Esophagus squamous epithelium (tissue), 5 donors: ENCODE measurements around the gene TCEA2. TPM values are rescaled to one million over a fixed set of nuclear protein-coding genes. Genes with fewer than 3 reads are reported as not detected.
A peak's percentile ranks its signal among the peaks of the same experiment; 100 is the strongest.

ENCODE experiments used
- DNase-seq: peaks from one replicate; lab custom pipeline; 2025; lab: John Stamatoyannopoulos, UW
- H3K27ac ChIP-seq, 4 donors: fragments of 200-600 bp; sonication (generic); one replicate each; pipeline ENCODE4 v1.5.1; 2016 to 2019; ENCODE audit warnings: mild to moderate bottlenecking in 1 of 4
- H3K27me3 ChIP-seq, 4 donors: fragments of 200-600 bp; sonication (generic); 1 replicate in 3 of 4; 2 replicates in 1 of 4; pipeline versions ENCODE4 v1.5.1 to v1.6.0; 2017 to 2021; ENCODE audit warnings: antibody characterized with exemption in 1 of 4
- H3K36me3 ChIP-seq, 3 donors: fragments of 200-600 bp; sonication (generic); one replicate each; pipeline ENCODE4 v1.5.1; 2016 to 2019
- H3K4me1 ChIP-seq, 3 donors: fragments of 200-600 bp; sonication (generic); one replicate each; pipeline ENCODE4 v1.5.1; 2017 to 2019
- H3K4me3 ChIP-seq, 4 donors: fragments of 200-600 bp; sonication (generic); 1 replicate in 3 of 4; 2 replicates in 1 of 4; pipeline ENCODE4 v1.5.1; 2016 to 2019; ENCODE audit warnings: mild to moderate bottlenecking in 2 of 4, moderate library complexity in 1 of 4
- H3K9me3 ChIP-seq, 3 donors: fragments of 200-600 bp; sonication (generic); one replicate each; pipeline ENCODE4 v1.5.1; 2016 to 2019
- CTCF ChIP-seq, 6 experiments: fragments of 450-650 bp in 4 of 6; fragments of 200-600 bp in 2 of 6; sonication (generic) in 2 of 6; IDR thresholded peaks; one replicate each; pipeline ENCODE4 v1.5.1; 2016 to 2019; ENCODE audit warnings: antibody characterized with exemption in 6 of 6, mild to moderate bottlenecking in 4 of 6, moderate library complexity in 4 of 6
- POLR2A ChIP-seq, 4 donors: fragments of 450-650 bp; IDR thresholded peaks; one replicate each; pipeline ENCODE4 v1.6.1; 2017; ENCODE audit warnings: antibody characterized with exemption in 4 of 4, mild to moderate bottlenecking in 4 of 4, moderate library complexity in 3 of 4
- WGBS, 2 donors: methylation state at CpG; one replicate each; pipeline ENCODE4 v1.1.5; 2018; 5-methylcytosine and 5-hydroxymethylcytosine counted together
- intact Hi-C: fragments of 100-400 bp; cut with DNase I; formaldehyde crosslinking; loops from one replicate; pipeline ENCODE4 v1.15.0; 2022
- total RNA-seq, 4 donors: library from RNA; depleted of rRNA; stranded (reverse); fragments of >200 nt; gene quantifications; one replicate each; pipeline ENCODE4 v1.1.0, GENCODE V29; 2016
- donor health status: DM: yes; HTN: yes; CAD: no.

Gene TCEA2
- total RNA-seq, 4 donors from 2014 or later: 1.8 to 25.2 (median 8.9) TPM

- Histone ChIP-seq H3K4me1 (peaks cover 28 to 66% (median 31%) of the 10 kb centered on the region in 3 donors), H3K27ac (no peak overlapping the region), H3K27me3 (peaks cover 0 to 59% (median 9%) of the 10 kb centered on the region in 4 donors), H3K36me3 (no peaks in the 10 kb centered on the region), H3K4me3 (peak overlapping the region in 3 of 4 donors; percentile 31 to 83 (median 62)), H3K9me3 (no peaks in the 10 kb centered on the region)
- intact Hi-C loops: no loop called here
- no peak for DNase-seq
- TF ChIP-seq CTCF (IDR thresholded peaks at IDR 0.05): no peak
- TF ChIP-seq POLR2A (IDR thresholded peaks at IDR 0.05): no peak
- 29% methylated on average over 3 of the region's 13 CpGs; no CpG with 5 or more reads in 1 of the 2 donors for WGBS, 2 donors
Observed at GRCh38 chr20:64082820-64083377, 19.9 kb downstream of the TCEA2 start.

DNA sequence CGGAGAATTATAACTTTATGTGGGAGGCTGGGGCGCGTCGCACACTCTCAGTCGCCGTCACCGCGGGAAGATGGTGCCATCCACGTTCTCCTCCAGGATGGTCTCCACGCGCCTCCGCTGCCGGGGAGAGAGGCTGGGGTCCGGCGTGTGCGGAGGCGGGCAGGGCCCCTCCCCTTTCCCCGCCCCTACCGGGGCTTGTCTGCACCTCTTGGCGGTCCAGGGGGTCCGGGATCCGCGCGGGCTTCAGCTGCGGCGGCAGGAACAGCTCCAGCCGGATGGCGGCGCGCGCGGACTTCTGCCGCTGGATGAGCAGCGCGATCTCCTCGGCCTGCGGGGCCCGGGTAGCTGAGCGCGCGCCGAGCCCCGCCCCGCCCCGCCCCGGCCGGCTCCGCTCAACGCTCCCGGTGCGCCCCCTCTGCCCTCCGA is 20.4 kb downstream of the TCEA2 start:
- DNase-seq: no peak
- Histone ChIP-seq H3K27ac (no peak overlapping the region), H3K9me3 (no peaks in the 10 kb centered on the region), H3K4me1 (peaks cover 24 to 61% (median 27%) of the 10 kb centered on the region in 3 donors), H3K27me3 (peaks cover 0 to 63% (median 9%) of the 10 kb centered on the region in 4 donors), H3K36me3 (no peaks in the 10 kb centered on the region), H3K4me3 (peak overlapping the region; percentile 31 to 83 (median 50))
- intact Hi-C loops: no loop called here
- WGBS, 2 donors: 0% methylated on average over 12 of the region's 52 CpGs; no CpG with 5 or more reads in 1 of the 2 donors
- TF ChIP-seq POLR2A (IDR thresholded peaks at IDR 0.05) (no peak), CTCF (IDR thresholded peaks at IDR 0.05) (peak in 5 of 6 experiments; percentile 46 to 64 (median 59))

DNA sequence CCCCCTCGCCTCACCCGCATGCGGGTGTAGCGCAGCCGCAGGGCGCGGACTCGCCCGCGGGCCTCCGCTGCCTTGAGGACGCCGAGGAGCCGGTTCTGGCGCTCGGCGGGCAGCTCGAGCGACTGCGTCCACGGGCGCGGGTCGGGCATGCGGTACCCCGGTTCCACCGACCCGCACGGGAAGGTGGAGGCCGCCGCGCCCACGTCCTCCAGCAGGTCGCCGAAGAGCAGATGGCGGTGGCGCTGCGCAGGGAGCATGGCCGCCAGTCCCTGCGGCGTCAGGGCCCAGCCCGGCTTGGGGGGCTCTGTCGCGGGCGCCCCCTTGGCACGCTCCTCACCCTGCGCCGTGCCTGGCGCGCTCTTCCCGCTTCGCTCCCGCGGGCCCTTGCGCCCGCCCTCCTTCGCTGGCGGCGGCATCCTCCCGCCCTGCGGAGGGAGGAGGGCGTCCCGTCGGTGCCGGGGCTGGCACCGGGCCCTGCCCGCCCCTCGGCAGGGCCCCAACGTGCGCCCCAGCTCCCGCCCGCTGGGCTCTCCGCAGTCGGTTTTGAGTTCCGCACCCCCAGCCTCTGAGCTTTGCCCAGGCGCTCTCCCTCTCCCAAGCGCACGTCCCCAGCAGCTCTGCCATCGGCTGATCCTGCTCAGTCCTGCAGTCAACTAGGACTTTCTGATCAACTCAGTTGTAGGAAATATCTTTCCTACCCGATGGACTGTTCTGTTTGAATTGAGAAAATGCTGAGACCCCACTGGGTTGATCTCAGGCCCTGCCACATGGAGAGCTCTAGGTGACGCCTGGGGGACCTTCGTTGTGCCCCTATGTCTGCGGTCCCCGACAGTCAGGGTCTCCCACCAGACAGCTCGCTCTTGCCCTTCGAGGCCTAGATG is 21.0 kb downstream of the TCEA2 start, which contains the start of gene LKAAEAR1:
Gene LKAAEAR1, minus strand, starts transcription at position 595 of the 881 bp plus-strand sequence. Its CDS starts 179 bp downstream, at position 416.
- intact Hi-C loops: no loop called here
- Histone ChIP-seq H3K9me3 (no peaks in the 10 kb centered on the region), H3K27me3 (peaks cover 0 to 70% (median 9%) of the 10 kb centered on the region in 4 donors), H3K27ac (no peak within 1 kb of the TSS), H3K4me1 (peaks cover 17 to 55% (median 20%) of the 10 kb centered on the region in 3 donors), H3K4me3 (peak within 1 kb of the TSS; percentile 31 to 83 (median 50)), H3K36me3 (no peaks in the 10 kb centered on the region)
- no peak for TF ChIP-seq CTCF (IDR thresholded peaks at IDR 0.05)
- TF ChIP-seq POLR2A (IDR thresholded peaks at IDR 0.05): no peak
- WGBS, 2 donors: 3% methylated on average over 36 of the region's 86 CpGs; no CpG with 5 or more reads in 1 of the 2 donors
- DNase-seq: no peak

- WGBS, 2 donors: 0% methylated on average over 3 of the region's 23 CpGs; no CpG with 5 or more reads in 1 of the 2 donors
- Histone ChIP-seq H3K4me1 (peaks cover 14 to 49% (median 15%) of the 10 kb centered on the region in 3 donors), H3K27me3 (peaks cover 0 to 77% (median 9%) of the 10 kb centered on the region in 4 donors), H3K27ac (no peak overlapping the region), H3K36me3 (no peaks in the 10 kb centered on the region), H3K9me3 (no peaks in the 10 kb centered on the region), H3K4me3 (no peak overlapping the region)
- TF ChIP-seq POLR2A (IDR thresholded peaks at IDR 0.05) (no peak), CTCF (IDR thresholded peaks at IDR 0.05) (no peak)
- intact Hi-C loops: no loop called here
- no peak for DNase-seq
Observed at GRCh38 chr20:64084685-64085152, 21.7 kb downstream of the TCEA2 start.
